B cell (primary cell): Measurements from ENCODE around the gene PARK7.

Source experiments
- CTCF ChIP-seq: fragments of 200-600 bp; IDR thresholded peaks from one replicate; pipeline ENCODE4 v1.8.0; 2022; ENCODE audit warnings: antibody characterized with exemption, mild to moderate bottlenecking
- EZH2 ChIP-seq: IDR thresholded peaks from 2 replicates; pipeline ENCODE4 v1.6.1; 2012; ENCODE audit warnings: borderline replicate concordance, low read depth, mild to moderate bottlenecking, moderate library complexity, low read length; ENCODE audit not compliant: insufficient read depth, poor library complexity, severe bottlenecking

DNA sequence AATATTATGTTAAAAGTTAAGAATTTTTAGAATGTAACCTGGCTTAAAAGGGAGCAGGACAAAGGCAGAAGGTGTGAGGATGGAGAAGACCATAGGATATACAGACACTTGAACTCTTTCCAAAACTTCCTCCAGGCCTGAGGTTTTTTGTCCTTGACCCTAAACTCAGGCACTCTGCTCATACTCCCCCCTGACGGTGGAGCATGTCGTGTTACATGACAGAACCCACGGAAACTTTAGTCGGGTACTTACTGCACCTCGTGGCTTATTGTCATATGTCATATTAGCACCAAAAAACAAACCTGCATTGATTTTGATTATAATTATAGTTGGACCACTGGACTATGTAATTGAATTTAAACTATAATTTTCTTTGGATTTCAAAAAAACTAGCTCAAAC, 41.6 kb upstream of the PARK7 start:
- TF ChIP-seq CTCF, result no peak
- TF ChIP-seq EZH2, result no peak
